Smooth muscle cell (in vitro differentiated cells): ENCODE data around the gene C10orf90. TPM values are rescaled to one million over a fixed set of nuclear protein-coding genes. Genes with fewer than 3 reads are reported as not detected.

Source experiments
- DNase-seq: peaks from one replicate; lab custom pipeline; 2025; ENCODE audit not compliant: unreplicated experiment; lab: John Stamatoyannopoulos, UW
- H2AFZ ChIP-seq: fragments of 200-600 bp; sonication (generic); 2 replicates; pipeline ENCODE4 v1.6.0; 2016; ENCODE audit warnings: antibody characterized with exemption, low read depth, mild to moderate bottlenecking
- H3F3A ChIP-seq: fragments of 200-600 bp; sonication (generic); 2 replicates; pipeline ENCODE4 v1.6.0; 2017; ENCODE audit warnings: antibody characterized with exemption, low read depth
- H3K27ac ChIP-seq: fragments of 200-600 bp; sonication (generic); 2 replicates; pipeline ENCODE4 v1.5.1; 2016; ENCODE audit warnings: low read depth, mild to moderate bottlenecking
- H3K27me3 ChIP-seq: fragments of 200-600 bp; sonication (generic); 2 replicates; pipeline ENCODE4 v1.6.1; 2016; ENCODE audit warnings: low read depth, mild to moderate bottlenecking
- H3K36me3 ChIP-seq: fragments of 200-600 bp; sonication (generic); 2 replicates; pipeline ENCODE4 v1.5.1; 2016; ENCODE audit warnings: low read depth
- H3K4me1 ChIP-seq: fragments of 200-600 bp; sonication (generic); 2 replicates; pipeline ENCODE4 v1.5.1; 2016; ENCODE audit warnings: low read depth
- H3K4me2 ChIP-seq: fragments of 200-600 bp; sonication (generic); 2 replicates; pipeline ENCODE4 v1.6.0; 2016; ENCODE audit warnings: mild to moderate bottlenecking
- H3K4me3 ChIP-seq: fragments of 200-600 bp; sonication (generic); 2 replicates; pipeline ENCODE4 v1.5.1; 2016; ENCODE audit warnings: mild to moderate bottlenecking
- H3K79me2 ChIP-seq: fragments of 200-600 bp; sonication (generic); 2 replicates; pipeline ENCODE4 v1.6.0; 2016; ENCODE audit warnings: low read depth, mild to moderate bottlenecking
- H3K9ac ChIP-seq: fragments of 200-600 bp; sonication (generic); 2 replicates; pipeline ENCODE4 v1.6.0; 2016; ENCODE audit warnings: low read depth
- H3K9me3 ChIP-seq: fragments of 200-600 bp; sonication (generic); replicated peaks from 2 replicates; pipeline ENCODE4 v1.5.1; 2016; ENCODE audit warnings: low read depth
- H4K20me1 ChIP-seq: fragments of 200-600 bp; sonication (generic); 2 replicates; pipeline ENCODE4 v1.6.0; 2016; ENCODE audit warnings: low read depth
- CTCF ChIP-seq: fragments of 200-600 bp; sonication (generic); IDR thresholded peaks from 2 replicates; pipeline ENCODE4 v1.5.1; 2017; ENCODE audit warnings: borderline replicate concordance, mild to moderate bottlenecking, antibody characterized with exemption; ENCODE audit not compliant: insufficient read depth, poor library complexity, severe bottlenecking
- WGBS: methylation state at CpG from one replicate; pipeline ENCODE4 v1.1.7; 2016; ENCODE audit warnings: low lambda C conversion rate; 5-methylcytosine and 5-hydroxymethylcytosine counted together
- polyA plus RNA-seq: library from polyadenylated mRNA; unstranded; fragments of >200 nt; fragmentation: Nextera tagmentation; extraction: Ambion mirVana; gene quantifications from 2 replicates; pipeline ENCODE4 v1.2.1, GENCODE V29; 2016
- total RNA-seq: library from RNA; depleted of rRNA; stranded (reverse); fragments of >200 nt; gene quantifications from 2 replicates; pipeline ENCODE4 v1.2.3, GENCODE V29; 2014

Gene C10orf90
- total and polyA plus RNA-seq, 2 experiments from 2014 or later = 0.10 to 1.8 TPM

DNA sequence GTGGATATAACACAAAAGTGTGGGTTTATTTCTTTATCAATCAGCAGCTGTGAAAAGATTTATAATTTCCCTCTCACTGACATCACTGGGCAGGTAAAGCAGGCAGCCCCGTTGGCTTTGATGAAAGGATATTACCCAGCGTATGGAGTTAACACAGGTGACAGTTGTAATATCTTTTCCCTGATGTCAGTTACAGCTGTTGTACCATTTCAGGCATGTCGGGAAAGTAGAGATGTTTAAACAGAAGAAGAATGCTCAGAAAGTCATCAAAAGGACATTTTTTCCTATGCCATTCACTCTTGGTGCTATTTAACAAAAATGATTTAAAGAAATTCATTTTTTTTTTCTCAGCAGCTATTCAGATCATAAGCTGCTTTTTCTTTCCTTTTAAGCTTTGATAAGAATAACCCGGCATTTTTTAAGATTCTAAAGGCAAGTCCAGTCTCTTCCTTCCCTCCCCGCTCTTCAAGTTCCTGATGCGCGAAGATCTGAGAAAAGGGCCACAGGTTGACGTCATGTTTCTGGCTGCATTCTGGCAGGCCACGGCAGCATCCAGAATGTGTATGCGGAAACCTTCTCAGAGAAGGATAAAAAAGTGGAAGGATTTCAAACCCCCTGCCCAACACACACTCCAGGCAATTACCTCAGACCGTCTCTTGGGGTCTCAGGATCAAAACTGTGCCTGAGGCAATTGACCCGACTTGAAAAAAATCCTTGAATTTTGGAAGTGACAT, 249.8 kb downstream of the C10orf90 start:
- Histone ChIP-seq H3K9ac (peak overlapping the region; percentile 88), H4K20me1 (no peaks in the 10 kb centered on the region), H3K4me1 (peaks cover 3% of the 10 kb centered on the region), H3K9me3 (peaks cover 3% of the 10 kb centered on the region), H3K79me2 (no peaks in the 10 kb centered on the region), H2AFZ (no peak overlapping the region), H3F3A (no peaks in the 10 kb centered on the region), H3K27ac (peak overlapping the region; percentile 91), H3K4me3 (no peak overlapping the region), H3K36me3 (no peaks in the 10 kb centered on the region), H3K4me2 (peak overlapping the region; percentile 56), H3K27me3 (no peaks in the 10 kb centered on the region)
- no peak for TF ChIP-seq CTCF
- no peak for DNase-seq
- WGBS = 90% methylated on average over 12 of the region's 12 CpGs

- H3K4me3 ChIP-seq = no peak overlapping the region
- no peaks in the 10 kb centered on the region for H3K36me3 ChIP-seq
- no peak overlapping the region for H3K9ac ChIP-seq
- H4K20me1 ChIP-seq = no peaks in the 10 kb centered on the region
- no peaks in the 10 kb centered on the region for H3F3A ChIP-seq
- 91% methylated on average over 4 of the region's 4 CpGs for WGBS
- no peaks in the 10 kb centered on the region for H3K27me3 ChIP-seq
- H3K4me1 ChIP-seq = peaks cover 3% of the 10 kb centered on the region
- no peaks in the 10 kb centered on the region for H3K9me3 ChIP-seq
- no peak overlapping the region for H3K27ac ChIP-seq
- no peak overlapping the region for H3K4me2 ChIP-seq
- H3K79me2 ChIP-seq = no peaks in the 10 kb centered on the region
- H2AFZ ChIP-seq = no peak overlapping the region
- no peak for TF ChIP-seq CTCF
- no peak for DNase-seq
Observed at GRCh38 chr10:126417220-126417825, 253.2 kb downstream of the C10orf90 start.

GRCh38 chr10:126409821-126410220, 260.7 kb downstream of the C10orf90 start:
- WGBS = 63% methylated on average over 6 of the region's 6 CpGs
- TF ChIP-seq CTCF = no peak
- no peak overlapping the region for H3K27ac ChIP-seq

More at GRCh38 chr10:126409821-126410220, 260.7 kb downstream of the C10orf90 start:
- Histone ChIP-seq H3K79me2 (no peaks in the 10 kb centered on the region), H3K36me3 (no peaks in the 10 kb centered on the region), H3K4me3 (no peak overlapping the region), H3F3A (no peaks in the 10 kb centered on the region), H3K4me2 (no peak overlapping the region), H3K27me3 (no peaks in the 10 kb centered on the region), H3K4me1 (peaks cover 3% of the 10 kb centered on the region), H3K9me3 (no peaks in the 10 kb centered on the region), H3K9ac (no peak overlapping the region), H4K20me1 (no peaks in the 10 kb centered on the region), H2AFZ (no peak overlapping the region)
- no peak for DNase-seq
